Stimulated activated CD8-positive, alpha-beta memory T cell treated with anti-CD3 and anti-CD28 coated beads, Interleukin-4, amount 100 ng/mL, for 4 hours (primary cell): ENCODE measurements around the gene GALK1.

Source experiments
- DNase-seq, 2 donors: peaks; one replicate each; pipeline ENCODE4 v3.0.0-alpha.2; 2020; ENCODE audit warnings: low read depth in 2 of 2, low spot score in 1 of 2

The GALK1 gene

DNA sequence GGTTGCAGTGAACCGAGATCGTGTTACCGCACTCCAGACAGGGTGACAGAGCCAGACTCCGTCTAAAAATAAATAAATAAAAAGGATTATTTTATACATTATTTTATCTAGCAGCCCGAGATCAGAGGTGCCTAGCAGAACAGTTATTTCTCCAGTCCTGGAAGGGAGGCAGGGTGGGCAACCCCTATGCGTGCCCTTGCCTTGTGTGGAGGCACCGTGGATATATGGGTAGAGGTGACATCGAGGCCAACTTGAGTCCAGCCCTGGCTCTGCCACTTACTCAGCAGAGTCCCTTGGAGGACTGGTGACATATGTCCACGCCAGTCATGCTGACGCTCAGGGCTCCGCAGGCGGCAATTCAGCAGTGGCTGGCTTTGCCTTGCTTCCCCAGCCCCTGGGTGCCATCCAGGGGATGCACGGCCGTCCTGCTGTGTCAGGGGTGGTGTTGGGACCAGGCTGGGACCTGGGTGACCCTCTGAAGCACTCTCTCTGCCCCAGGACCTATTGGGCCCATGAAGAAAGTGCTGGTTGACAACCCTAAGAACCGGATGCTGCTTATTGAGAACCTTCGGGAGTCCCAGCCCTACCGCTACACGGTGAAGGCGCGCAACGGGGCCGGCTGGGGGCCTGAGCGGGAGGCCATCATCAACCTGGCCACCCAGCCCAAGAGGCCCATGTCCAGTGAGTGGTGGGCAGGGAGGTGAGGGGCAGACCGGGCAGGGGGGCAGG, 13.2 kb downstream of the GALK1 start:
- no peak for DNase-seq

DNA sequence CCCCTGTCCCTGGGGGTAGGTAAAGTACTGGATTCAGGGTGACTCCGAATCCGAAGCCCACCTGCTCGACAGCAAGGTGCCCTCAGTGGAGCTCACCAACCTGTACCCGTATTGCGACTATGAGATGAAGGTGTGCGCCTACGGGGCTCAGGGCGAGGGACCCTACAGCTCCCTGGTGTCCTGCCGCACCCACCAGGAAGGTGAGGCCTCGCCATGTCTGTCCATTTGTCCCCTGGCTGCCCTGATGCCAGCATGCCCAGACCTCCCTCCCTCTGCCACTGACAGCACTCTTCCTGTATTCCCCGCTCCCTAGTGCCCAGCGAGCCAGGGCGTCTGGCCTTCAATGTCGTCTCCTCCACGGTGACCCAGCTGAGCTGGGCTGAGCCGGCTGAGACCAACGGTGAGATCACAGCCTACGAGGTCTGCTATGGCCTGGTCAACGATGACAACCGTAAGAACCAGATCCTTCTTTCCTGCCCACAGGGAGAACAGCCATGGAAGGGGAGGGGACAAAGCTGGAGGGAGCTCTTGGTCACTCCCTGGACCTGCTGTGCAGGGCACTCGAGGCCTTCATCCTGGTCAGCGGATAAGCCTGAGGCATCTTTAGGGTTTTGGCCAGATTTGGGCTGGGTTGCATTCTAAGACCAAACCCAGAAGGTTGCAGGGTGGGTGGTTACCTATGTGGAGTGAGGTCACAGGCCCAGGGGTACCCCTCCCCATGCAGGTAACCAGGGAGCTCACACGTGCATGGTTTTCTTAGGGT, 14.2 kb downstream of the GALK1 start:
- DNase-seq: no peak

DNA sequence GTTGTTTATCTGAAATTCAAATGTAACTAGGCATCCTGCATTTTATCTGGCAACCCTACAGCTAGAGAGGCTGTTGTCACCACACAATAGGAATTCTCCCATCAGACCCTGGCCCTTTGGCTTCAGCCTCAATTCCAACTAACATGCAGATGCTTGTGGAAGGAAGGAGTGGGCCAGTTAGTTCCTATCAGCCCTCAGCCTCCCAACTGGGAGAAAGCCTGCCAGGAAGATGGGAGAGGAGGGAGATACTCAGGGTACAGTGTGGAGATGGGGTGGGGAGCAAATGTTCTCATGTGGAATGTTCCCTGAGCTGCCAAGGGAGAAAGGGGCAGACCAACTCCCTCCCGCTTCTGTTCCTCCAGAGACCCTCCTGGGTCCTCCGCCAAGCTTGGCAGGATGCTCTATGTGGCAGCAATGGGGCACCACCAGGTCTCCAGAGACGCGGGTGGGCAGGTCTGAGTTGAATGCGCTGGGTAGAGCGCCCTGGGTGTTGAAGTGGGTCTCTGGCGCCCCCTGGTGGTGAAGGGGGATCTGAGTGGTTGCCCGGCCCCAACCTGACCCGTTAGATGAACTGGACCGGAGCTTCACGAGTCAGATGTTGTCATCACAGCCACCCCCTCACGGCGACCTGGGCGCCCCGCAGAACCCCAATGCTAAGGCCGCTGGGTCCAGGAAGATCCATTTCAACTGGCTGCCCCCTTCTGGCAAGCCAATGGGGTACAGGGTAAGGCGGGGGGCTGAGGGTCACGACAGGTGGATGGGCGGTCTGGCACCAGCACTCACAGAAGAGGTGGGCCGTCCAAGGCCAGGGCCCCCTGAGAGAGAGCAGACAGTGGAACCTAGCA, 15.2 kb downstream of the GALK1 start:
- peak; percentile 71 to 89 for DNase-seq

DNA sequence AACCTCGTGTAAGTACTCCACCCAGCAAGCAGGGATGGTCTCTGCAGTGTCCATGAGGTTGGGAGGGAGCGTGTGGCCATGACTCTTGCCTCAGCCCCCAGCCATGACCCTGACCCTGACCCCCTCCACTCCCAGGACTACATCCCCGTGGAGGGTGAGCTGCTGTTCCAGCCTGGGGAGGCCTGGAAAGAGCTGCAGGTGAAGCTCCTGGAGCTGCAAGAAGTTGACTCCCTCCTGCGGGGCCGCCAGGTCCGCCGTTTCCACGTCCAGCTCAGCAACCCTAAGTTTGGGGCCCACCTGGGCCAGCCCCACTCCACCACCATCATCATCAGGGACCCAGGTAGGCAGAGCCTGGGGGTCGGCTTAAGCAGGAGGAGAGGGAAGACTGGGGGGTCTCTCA, 16.3 kb downstream of the GALK1 start:
- DNase-seq: no peak

DNA sequence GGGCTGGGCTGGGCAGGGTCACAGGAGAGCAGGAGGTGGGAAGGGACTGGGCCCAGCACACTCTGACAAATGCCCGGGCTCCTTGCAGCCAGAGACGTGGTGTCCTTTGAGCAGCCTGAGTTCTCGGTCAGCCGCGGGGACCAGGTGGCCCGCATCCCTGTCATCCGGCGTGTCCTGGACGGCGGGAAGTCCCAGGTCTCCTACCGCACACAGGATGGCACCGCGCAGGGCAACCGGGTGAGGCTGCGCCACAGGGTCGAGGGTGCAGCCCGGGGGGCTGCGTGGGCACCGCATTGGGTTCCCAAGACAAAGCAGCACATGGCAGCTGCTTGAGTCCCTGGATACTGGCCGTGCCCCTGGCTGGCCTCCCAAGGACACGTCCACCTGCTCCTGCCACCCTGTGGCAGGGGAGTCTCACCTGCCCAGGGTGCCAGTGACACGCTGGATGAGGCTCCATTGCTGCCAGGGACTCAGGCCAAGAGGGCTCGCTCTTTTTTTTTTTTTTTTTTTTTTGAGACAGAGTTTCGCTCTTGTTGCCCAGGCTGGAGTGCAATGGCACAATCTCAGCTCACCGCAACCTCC, 21.3 kb downstream of the GALK1 start:
- DNase-seq: no peak

DNA sequence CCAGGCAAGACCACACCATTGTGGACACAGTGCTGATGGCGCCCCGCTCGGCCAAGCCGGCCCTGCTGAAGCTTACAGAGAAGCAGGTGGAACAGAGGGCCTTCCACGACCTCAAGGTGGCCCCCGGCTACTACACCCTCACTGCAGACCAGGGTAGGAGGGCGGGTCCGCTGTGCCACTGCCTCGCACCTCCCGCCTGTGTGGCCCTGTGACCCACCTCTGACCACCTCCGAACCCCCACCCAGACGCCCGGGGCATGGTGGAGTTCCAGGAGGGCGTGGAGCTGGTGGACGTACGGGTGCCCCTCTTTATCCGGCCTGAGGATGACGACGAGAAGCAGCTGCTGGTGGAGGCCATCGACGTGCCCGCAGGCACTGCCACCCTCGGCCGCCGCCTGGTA, 22.7 kb downstream of the GALK1 start:
- DNase-seq: no peak

DNA sequence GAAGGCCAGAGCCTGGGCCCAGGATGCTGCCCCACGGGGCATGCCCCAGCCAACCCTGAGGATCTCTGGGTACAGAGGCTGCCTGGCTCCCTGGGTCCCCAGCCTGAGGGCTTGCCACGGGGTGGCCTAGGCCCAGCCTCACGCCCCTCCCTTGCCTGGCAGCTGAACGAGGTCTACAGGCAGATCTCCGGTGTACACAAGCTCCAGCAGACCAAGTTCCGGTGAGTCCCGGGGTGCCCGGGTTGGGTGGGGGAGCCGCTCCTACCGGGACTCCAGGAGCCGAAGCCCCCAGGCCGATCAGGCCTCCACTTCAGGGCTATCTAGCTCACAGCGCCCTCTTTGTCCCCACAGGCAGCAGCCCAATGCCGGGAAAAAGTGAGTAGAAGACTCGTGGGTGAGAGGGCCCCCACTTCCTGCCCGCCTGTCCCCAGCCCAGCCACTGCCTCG, 24.3 kb downstream of the GALK1 start:
- DNase-seq: no peak

DNA sequence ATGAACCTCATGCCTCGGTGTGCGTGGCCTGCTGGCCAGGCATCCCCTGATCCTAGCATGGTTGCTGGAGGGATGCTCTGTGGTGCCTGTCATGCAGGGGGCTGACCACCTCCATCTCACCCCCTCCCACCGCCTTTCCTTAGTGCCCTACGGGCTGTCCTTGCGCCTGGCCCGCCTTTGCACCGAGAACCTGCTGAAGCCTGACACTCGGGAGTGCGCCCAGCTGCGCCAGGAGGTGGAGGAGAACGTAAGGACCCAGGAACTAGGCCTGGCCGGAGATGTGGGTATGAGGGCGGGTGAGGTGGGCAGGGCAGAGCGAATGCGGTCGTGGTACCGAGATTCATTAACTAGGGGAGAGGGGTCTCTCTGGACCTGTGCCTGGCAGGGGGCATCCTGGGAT, 24.8 kb downstream of the GALK1 start:
- DNase-seq: no peak

DNA sequence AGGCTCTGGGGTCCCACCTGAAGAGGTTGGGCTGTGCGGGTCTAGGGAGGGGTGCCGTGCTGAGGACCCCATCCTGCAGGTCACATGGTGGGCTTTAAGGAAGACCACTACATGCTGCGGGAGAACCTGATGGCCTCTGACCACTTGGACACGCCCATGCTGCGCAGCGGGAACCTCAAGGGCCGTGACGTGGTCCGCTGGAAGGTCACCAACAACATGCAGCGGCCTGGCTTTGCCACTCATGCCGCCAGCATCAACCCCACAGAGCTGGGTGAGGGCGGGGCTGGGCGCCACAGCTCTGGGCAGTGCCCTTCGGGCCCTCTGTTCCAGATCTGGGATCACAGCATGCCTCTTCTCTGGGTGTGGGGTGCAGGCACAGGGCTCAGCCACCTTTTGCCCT, 25.2 kb downstream of the GALK1 start:
- DNase-seq: no peak

DNA sequence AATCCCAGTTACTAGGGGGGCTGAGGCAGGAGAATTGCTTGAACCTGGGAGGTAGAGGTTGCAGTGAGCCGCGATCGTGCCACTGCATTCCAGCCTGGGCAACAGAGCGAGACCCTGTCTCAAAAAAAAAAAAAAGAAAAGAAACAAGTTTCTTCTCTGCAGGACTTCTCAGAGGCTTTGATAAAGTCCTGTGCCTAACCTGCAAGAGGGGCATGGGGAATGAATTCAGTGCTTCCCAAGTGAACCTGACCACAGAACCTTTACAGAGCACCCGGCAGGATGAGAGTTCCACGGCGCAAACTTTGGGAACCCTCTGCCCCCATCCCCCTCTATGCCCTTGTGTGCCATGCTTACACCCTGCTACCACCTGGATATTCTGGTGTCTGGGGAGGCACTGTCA, 25.8 kb downstream of the GALK1 start:
- DNase-seq: no peak

DNA sequence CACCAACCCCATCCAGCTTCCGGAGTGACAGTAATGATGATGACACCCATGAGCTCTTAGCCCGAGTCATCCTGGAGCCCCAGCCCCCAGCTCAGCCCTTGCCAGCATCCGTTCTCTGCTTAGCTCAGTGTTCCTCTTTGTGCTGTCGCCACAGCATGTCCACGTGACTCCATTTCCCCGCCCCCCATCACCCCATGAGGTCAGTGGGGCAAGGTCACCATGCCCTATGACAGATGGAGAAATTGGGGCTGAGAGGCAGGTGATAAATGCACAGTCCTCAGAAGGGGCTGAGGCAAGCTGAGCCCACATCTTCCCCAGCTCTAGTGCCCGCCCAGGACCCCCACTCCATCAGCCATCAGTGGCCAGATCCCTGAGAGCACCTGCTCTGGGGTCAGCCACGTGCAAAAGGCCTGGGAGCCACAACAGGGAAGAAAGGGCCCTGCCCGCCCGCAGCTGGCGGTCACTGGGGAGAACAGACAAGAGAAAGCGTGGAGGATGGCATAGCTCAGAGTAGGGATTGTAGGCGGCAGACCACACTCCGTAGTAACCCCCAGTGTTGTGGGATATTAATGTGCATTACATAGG, 26.7 kb downstream of the GALK1 start:
- no peak for DNase-seq

DNA sequence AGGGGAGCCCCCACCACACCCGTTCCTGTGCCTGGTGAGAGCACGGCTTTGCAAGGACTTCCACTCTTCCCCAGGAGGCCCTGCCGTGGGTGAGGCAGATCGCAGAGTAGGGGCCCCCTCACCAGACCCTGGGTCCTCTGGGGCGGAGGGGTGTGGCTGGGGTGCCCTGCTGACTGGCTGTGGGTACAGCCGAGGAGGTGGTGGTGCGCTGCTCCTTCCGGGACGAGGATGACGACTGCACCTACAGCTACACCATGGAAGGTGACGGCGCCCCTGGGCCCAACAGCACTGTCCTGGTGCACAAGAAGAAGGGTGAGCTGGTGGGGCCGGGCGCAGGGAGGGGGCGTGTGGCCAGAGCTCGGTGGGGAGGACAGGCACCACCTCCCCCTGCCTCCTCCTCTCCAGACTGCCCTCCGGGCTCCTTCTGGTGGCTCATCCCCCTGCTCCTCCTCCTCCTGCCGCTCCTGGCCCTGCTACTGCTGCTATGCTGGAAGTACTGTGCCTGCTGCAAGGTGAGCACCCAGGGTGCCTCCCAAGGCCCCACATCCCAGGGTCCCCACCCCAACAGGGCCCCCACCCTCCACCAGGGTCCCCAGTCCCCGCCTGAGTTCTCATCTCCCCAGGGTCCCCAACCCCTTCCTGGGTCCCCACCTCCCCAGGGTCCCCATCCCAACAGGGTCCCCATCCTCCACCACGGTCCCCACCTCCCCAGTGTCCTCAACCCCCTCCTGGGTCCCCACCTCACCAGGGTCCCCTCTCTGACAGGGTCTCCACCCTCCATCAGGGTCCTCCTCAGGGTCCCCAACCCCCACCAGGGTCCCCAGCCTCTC, 27.6 kb downstream of the GALK1 start:
- no peak for DNase-seq

DNA sequence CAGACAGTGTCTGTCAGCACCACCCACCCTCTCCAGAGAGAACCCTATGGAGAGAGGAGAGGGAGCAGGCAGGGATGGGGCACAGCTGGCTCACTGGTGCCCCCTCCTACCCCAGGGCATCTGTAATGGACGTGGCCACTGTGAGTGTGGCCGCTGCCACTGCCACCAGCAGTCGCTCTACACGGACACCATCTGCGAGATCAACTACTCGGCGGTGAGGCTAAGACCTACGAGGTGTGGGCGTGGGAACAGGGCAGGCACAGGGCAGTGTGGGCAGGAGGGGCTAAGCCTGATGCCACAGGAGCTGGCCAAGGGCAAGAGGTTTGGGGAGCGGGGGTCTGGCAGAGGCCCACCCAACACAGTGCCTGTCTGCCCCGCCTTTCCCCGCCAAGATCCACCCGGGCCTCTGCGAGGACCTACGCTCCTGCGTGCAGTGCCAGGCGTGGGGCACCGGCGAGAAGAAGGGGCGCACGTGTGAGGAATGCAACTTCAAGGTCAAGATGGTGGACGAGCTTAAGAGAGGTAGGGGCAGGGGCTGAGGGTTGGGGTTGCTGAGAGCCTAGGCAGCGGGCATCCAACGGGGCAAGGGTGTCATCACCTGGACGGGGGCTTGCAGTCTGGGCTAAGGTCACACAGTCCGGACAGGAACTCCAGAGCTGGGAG, 28.7 kb downstream of the GALK1 start:
- no peak for DNase-seq

DNA sequence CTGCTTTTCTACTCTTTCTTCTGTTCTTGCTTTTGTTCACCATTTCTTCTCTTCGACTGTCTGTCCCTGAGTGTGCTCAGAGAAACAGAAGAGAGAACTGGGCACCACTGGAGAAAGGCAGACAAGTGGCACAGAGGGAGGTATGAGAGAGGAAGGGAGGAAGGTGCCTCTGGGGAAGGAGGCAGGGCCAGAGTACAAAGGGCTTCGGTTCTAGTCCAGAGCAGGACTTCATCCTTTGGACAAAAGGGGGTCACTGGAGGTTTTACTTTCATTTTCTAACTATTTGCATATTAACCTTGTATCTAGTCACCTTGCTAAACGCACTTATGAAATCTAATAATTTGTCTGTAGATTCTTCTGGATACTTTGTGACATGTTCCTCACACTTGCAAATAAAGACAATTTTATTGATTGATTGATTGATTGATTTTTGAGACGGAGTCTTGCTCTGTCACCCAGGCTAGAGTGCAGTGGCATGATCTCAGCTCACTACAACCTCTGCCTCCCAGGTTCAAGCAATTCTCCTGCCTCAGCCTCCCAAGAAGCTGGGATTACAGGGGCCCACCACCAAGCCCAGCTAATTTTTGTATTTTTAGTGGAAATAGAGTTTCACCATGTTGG, 30.2 kb downstream of the GALK1 start:
- DNase-seq: no peak

DNA sequence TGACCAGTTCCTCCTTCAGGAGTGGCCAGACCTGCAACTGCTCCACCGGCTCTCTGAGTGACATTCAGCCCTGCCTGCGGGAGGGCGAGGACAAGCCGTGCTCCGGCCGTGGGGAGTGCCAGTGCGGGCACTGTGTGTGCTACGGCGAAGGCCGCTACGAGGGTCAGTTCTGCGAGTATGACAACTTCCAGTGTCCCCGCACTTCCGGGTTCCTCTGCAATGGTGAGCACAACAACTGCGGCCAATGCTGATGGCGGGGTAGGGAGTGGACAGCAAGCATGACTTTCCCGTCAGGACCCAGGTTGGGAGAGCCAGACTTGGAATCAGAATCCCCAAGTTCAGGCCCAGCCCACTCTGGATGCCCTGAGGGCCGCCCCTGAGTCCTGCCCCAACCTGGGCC, 31.5 kb downstream of the GALK1 start:
- DNase-seq: no peak

DNA sequence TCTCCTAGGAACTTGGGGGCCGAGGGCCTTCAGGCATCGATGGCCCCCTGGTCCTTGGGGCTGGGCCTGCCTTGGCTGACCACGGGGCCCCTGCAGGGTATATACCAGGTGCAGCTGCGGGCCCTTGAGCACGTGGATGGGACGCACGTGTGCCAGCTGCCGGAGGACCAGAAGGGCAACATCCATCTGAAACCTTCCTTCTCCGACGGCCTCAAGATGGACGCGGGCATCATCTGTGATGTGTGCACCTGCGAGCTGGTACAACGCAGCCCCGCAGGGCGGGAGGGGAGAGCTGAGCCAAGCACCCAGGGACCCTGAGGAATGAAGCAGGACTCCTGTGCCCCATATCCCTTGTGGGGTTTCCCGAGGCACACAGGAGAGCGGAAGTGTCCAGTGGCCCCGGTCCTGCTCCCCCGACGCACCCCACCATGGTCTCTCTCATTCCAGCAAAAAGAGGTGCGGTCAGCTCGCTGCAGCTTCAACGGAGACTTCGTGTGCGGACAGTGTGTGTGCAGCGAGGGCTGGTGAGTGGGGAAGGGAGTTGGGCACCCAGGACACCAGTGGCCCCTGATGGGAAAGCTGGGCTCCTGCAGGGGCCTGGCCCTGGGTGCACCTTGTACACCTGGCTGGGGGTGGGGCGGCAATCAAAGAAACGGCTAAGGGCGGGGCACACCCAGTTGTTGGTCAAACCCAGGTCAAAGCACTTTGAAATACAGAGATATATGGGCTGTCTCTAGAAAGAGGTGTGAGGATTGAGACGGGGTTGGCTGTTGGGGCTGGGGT, 33.1 kb downstream of the GALK1 start:
- DNase-seq: no peak

DNA sequence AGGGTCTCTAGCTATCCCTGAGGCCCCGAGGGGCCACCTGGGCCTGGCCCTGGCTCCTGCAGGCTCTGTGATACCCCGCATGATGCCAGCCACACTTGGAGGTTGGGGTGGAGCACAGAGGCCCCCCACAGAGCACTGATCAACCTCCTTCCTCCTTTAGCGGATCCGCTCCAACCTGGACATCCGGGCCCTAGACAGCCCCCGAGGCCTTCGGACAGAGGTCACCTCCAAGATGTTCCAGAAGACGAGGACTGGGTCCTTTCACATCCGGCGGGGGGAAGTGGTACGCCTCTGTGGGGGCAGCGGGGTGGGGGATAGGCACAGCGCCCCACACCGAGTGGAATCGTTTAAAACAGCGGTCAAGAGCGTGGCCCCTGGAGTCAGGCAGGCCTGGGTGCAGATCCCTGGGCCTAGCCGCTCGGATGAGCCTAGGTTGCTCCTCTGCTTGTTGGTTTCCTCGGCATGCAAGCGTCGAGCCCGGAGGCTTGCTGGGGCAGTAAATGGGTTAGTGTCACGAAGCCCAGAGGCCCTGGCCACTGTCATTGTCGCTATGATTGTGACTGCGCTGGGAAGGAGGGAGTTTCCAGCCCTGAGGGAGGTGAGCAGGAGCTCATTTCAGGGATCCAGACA, 33.8 kb downstream of the GALK1 start:
- DNase-seq: no peak

DNA sequence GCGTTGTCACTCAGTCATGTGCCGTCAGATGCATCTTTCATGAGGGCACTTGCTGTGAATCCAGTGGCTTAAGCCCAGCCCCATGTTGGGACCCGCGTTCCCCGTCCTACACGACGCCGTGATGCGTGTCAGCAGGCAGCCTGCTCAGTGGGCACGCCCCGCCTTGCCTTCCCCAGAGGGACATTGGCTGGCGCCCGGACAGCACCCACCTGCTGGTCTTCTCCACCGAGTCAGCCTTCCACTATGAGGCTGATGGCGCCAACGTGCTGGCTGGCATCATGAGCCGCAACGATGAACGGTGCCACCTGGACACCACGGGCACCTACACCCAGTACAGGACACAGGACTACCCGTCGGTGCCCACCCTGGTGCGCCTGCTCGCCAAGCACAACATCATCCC, 34.9 kb downstream of the GALK1 start:
- DNase-seq: no peak
